CD4-positive, alpha-beta T cell treated with Interleukin-17A for 1 hour (primary cell): ENCODE measurements around the gene WDR48.

Experiments
- DNase-seq: peaks from one replicate; pipeline ENCODE4 v3.0.0-alpha.2; 2020

Gene WDR48

GRCh38 chr3:39065197-39065596 lies 13.4 kb downstream of the WDR48 start:
- DNase-seq: peak; percentile 36

DNA sequence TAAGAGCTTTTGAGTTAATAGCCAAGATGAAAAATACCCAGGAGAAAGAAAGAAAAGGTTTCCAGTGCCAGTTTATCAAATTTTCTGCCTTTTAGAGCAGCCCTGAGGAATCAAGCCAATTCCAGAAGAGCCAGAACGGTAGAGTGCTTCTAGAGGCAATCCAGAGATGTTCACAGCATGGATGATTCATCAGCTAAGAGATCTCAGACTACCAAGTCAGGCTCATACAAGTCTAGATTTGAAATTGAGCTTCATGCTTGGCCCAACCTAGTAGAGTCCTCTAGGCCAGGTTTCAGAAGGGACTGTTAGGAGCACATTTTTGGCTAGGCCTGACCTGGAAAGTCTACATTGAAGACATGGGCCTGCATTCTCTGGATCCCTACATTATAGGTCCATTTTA lies 15.5 kb downstream of the WDR48 start:
- DNase-seq: no peak

GRCh38 chr3:39068556-39068955 lies 16.7 kb downstream of the WDR48 start:
- DNase-seq: no peak

DNA sequence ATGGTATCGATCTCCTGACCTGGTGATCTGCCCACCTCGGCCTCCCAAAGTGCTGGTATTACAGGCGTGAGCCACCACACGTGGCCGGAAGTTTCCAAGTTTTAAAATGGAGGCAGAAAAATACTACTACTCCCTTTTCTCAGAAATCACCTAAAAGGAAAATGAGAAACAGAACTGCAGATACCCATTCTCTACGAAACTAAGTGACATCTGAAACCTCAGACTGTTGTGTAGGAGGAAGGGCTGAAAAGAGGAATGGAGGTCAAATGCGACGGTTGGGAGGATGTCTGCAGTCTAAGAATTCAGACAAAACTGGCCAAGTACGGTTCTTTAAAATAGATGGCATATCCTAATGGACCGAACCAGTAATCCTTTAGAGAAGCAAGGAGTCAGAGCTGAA lies 24.1 kb downstream of the WDR48 start:
- no peak for DNase-seq

- DNase-seq: no peak
Observed at GRCh38 chr3:39079530-39079929, 27.7 kb downstream of the WDR48 start.

DNA sequence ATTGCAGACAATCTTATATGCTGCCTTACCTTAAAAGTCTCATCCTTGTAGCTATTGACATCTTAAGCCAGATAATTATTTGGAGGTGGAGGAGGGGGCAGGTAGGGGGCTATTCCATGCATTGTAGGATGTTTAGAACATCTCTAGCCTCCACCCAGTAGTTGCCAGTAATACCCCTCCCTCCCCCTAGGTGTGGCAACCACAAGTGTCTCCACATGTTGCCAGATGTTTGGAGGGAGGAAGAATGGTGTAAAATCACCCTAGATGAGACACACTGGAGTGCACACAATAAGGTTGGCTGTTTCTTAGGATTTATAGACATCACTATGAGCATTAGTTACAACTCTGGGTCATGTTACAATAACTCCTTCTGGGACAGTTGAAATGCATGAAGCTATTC lies 28.2 kb downstream of the WDR48 start:
- no peak for DNase-seq

DNA sequence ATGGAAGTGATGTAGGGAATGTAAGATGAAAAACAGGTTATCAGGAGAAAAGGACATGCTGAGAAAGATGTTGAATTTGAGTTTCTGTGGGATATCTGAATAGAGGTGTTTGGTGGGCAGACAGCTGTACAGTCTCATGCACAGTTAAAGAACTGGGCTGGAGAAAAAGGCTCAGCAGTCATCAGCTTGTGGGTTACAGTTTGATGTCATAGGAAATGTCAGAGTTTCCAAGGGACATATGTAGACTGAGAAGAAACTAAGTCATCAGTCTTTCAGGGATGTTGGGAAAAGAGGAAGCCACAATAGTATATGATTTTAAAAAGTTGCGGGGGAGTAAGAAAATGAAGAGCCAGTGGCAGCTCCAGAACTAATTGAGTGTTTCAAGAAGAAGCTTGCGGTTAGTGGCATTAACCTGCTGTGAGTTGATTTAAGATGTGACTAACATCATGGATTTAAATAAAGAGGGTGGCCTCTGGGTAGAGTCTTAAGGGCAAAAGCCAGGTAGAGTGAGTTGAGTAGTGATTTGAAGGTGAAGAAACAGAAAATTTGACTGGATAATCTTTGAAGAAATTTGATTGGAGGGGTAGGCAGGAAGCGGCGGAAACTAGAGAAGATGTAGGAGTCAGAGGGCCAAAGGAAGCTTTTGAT lies 31.0 kb downstream of the WDR48 start:
- DNase-seq: no peak

GRCh38 chr3:39086144-39086543 lies 34.3 kb downstream of the WDR48 start:
- no peak for DNase-seq

GRCh38 chr3:39088456-39088855 lies 36.6 kb downstream of the WDR48 start:
- DNase-seq: no peak

DNA sequence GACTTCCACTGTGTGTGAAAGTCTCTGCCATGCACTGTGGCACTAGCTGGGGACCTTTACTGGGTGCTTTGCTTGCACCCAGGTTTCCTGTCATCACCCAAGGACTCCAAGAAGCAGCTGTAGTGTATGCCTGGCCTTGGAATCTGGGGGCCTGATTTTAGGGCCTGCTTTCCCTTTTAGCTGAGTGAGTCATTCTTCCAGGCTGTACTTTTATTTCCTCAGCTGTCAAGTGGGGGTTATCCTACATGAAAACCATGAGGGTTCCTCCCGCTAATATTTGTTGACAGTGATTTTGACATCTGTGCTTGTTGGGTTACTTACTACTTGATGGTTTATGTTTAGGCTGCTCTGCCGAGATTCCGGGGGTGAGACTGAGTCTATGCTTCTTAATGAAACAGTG lies 37.1 kb downstream of the WDR48 start:
- DNase-seq: no peak

- DNase-seq: no peak
Observed at GRCh38 chr3:39090922-39091321, 39.1 kb downstream of the WDR48 start.

DNA sequence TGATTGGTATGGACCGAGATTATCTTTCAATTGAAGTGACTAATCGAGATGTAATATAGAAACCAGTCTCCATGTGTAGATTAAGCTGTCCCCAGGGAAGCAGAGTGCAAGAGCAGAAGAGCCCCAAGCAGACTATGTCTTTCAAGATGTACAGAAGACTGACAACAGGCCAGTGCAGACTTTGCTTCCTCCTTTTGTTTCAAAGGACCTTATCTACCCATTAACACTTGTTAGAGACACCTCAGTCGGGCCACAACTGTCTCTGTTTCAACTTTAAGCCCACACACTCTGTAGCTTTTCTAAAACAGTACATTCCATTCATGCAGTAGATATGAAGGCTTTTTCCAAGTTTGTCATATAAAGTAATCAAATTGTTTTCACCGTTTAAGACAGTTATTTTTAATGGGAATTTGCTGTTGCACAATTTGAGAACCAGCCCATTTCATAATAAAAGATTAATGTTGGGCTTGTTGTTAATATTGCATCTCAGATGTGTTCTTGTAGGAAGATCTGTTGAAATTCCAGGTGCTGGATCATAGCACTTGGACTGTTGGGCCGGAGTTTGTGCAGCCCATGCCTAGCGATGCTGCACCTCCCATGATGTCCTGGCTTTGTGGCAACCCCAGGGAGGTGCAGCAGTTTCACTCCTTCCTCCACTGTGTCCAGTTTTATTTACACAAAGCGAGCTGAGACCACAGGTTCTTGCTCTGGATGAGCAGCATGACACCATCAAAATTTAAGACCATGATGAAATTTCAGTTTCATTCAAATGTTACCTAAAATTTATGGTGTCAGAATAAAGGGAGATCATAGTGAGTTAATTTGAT lies 43.2 kb downstream of the WDR48 start:
- no peak for DNase-seq

GRCh38 chr3:39095778-39096177 lies 44.0 kb downstream of the WDR48 start:
- no peak for DNase-seq

GRCh38 chr3:39096775-39097174 lies 45.0 kb downstream of the WDR48 start:
- DNase-seq: no peak

- DNase-seq: no peak
Observed at GRCh38 chr3:39097716-39098472, 46.1 kb downstream of the WDR48 start.

- no peak for DNase-seq
Observed at GRCh38 chr3:39098473-39099000, 46.7 kb downstream of the WDR48 start.

DNA sequence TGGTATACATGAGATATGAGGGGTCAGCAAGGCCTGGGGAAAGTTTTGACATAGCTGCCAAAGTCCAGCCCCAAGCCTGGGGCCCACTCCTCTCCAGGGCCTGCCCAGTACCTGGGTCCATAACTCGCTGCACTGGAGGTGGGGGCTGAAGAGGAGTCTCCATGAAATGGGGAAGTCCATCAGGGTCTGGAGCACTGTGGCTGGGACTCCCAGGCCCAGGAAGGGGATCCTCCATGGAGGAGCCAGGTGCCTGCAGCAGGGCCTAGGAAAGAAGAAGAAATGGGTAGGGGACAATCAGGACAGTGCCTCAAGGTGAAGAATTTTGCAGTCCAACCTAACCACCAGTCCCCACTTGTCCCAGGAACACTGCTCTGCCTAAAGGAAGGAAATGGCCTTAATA lies 47.4 kb downstream of the WDR48 start:
- no peak for DNase-seq

GRCh38 chr3:39099738-39100499 lies 48.1 kb downstream of the WDR48 start:
- DNase-seq: no peak

DNA sequence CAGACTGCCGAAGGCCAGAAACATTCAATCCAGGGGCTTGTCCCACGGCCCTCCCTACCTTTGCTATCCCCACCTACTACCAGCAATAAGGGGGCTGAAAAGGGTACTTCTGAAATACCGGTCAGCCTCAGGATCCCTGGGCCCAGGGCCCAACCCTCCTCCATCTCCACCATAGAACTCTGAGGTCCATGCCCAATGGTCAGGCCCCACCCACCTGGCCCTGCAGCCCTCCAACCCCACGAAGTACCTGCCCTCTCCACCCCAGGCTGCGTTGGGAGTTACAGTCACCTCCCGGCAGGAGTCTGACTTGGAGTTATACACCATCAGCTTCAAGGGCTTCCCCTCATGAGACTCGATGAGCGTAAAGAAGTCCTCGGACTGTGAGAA lies 48.7 kb downstream of the WDR48 start:
- DNase-seq: no peak

- peak; percentile 65 for DNase-seq
Observed at GRCh38 chr3:39101022-39101689, 49.3 kb downstream of the WDR48 start.

DNA sequence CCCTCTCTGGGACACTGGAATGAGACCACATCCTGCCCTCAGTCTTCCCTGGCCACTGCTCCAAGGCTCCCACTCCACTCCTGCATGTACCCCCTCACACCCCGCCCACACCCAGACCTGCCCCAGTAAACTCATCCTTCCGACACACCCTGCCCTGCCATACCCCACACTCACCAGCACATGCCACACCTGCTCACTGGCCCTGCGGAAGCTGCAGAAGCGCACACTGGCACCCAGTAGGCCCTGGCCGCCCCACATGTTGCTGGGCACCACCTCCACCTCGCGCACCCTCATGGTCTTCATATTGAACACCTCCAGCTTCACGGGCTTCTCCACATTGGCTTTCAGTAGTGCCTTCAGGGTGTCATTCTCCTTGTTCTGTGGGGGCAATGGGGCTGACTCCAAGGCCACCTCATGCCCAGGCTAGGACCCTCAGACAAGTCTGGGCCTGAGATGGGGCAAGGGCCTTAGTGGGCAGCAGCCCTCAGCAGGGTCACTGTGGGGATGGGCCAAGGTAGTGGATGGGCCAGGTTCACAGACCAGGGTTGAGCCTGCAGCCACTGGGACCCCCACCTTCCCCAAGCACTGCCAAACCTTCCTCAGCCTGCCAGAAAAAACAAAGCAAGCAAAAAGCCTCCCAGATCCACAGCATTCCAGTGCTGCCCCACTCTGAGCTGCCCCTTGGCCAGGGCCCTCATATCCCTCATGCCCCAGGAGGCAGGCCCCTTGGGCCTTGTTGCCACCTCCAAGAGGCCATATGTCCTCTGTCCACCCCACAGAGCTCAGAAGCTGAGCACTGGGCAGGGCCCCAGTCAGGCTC lies 50.9 kb downstream of the WDR48 start:
- DNase-seq: no peak
